Heart right ventricle (tissue), 16 donors: ENCODE results near the gene IBA57. TPM values are rescaled to one million over a fixed set of nuclear protein-coding genes. Genes with fewer than 3 reads are reported as not detected.

ENCODE experiments used
- ATAC-seq, 8 donors: fragments of 200-7000 bp; cut with Tn5 transposase; one replicate each; pipeline ENCODE4 v1.9.1; 2020; ENCODE audit warnings: mild to moderate bottlenecking in 8 of 8, moderate library complexity in 8 of 8, moderate number of reproducible peaks in 1 of 8
- DNase-seq, 2 donors: peaks; one replicate each; pipeline ENCODE4 v3.0.0-alpha.2; 2020
- H3K27ac ChIP-seq, 10 donors: fragments of 200-600 bp; sonication (generic) in 2 of 10; one replicate each; pipeline versions ENCODE4 v1.5.0 to v1.8.0; 2020 to 2022; ENCODE audit warnings: mild to moderate bottlenecking in 3 of 10
- H3K27me3 ChIP-seq, 7 donors: fragments of 200-600 bp; one replicate each; pipeline ENCODE4 v1.8.0; 2021 to 2022; ENCODE audit warnings: mild to moderate bottlenecking in 2 of 7
- H3K36me3 ChIP-seq, 9 donors: fragments of 200-600 bp; sonication (generic) in 1 of 9; one replicate each; pipeline versions ENCODE4 v1.5.0 to v1.8.0; 2020 to 2022; ENCODE audit warnings: mild to moderate bottlenecking in 2 of 9
- H3K4me1 ChIP-seq, 9 donors: fragments of 200-600 bp; sonication (generic) in 1 of 9; one replicate each; pipeline versions ENCODE4 v1.5.0 to v1.8.0; 2020 to 2022; ENCODE audit warnings: mild to moderate bottlenecking in 4 of 9
- H3K4me3 ChIP-seq, 10 donors: fragments of 200-600 bp; sonication (generic) in 2 of 10; one replicate each; pipeline versions ENCODE4 v1.5.0 to v1.8.0; 2020 to 2022; ENCODE audit warnings: mild to moderate bottlenecking in 7 of 10, moderate library complexity in 2 of 10
- H3K9me3 ChIP-seq, 11 donors: fragments of 200-600 bp in 10 of 11; sonication (generic) in 2 of 11; one replicate each; pipeline versions ENCODE4 v1.5.0 to v1.8.0; 2013 to 2022; ENCODE audit warnings: mild to moderate bottlenecking in 2 of 11, control low read depth in 1 of 11, moderate library complexity in 1 of 11
- WGBS, 2 donors: extraction: QIAGEN DNeasy Blood & Tissue Kit; methylation state at CpG; one replicate each; pipeline ENCODE4 v1.1.7; 2013; ENCODE audit warnings: inconsistent platforms in 1 of 2; 5-methylcytosine and 5-hydroxymethylcytosine counted together
- intact Hi-C, 10 donors: fragments of 100-400 bp; cut with DNase I; formaldehyde crosslinking; loops; one replicate each; pipeline versions ENCODE4 v1.11.1 to v1.14.2; 2022
- polyA plus RNA-seq, 2 donors: library from polyadenylated mRNA; stranded (reverse); fragments of 200-250 nt; gene quantifications; one replicate each; pipeline ENCODE4 v1.2.3, GENCODE V29; 2013
- total RNA-seq, 10 donors: library from RNA; stranded (reverse); fragmentation: NEBNext Ultra II Directional in 3 of 10; extraction: Animal tissue kit (Norgen Biotek cat#: 25700) in 3 of 10; gene quantifications; one replicate each; pipeline versions ENCODE4 v1.2.1 to v1.2.4, GENCODE V29; 2021 to 2023
- TF ChIP-seq, protein P1 (sequence below), 9 donors: fragments of 200-600 bp; sonication (generic) in 2 of 9; IDR thresholded peaks; one replicate each; pipeline versions ENCODE4 v1.5.0 to v1.8.0; 2021 to 2022; ENCODE audit warnings: antibody characterized with exemption in 9 of 9, mild to moderate bottlenecking in 5 of 9, moderate library complexity in 1 of 9
- donor health status: Arrhythmogenic right ventricular cardiomyopathy.
- donor health status: ischemic (EF 13 %, LVEDD 7.1; RV severe dilation, severe dysfunction).
- donor health status: healthy with polysubstance abuse.
- donor health status: DM: no; HTN: yes; CAD: no.
- donor health status: DM: no; HTN: no; CAD: no.
- donor health status: ischemic (EF 25% LVEDD 6.9; RV normal size, moderate dysfunction).
- donor health status: ischemic (EF 25% LVEDD 5.7; RV mildly dilated, moderate dysfunction).
- donor health status: healthy.
- donor health status: DM: yes; HTN: yes; CAD: no.
- donor health status: Ischemic cardiomyopathy.
- donor health status: ischemic (EF 35%, LVEDD 5.7; RV mildly dilated, moderate dysfunction).
- donor health status: nonischemic (EF 11% LVEDD 7.7; RV severe dilation, severe dysfunction).
- donor health status: DM: yes; HTN: yes; CAD: no.
- donor health status: PGD.
- donor health status: ischemic (EF 29% LVEDD 5.4; RV normal size, mild dysfunction).
- donor health status: nonischemic (EF 23%, LVEDD 6.1; RV moderate dilation, normal function).

Gene IBA57
- total and polyA plus RNA-seq, 12 donors = 2.8 to 20.3 (median 16.1) TPM

DNA sequence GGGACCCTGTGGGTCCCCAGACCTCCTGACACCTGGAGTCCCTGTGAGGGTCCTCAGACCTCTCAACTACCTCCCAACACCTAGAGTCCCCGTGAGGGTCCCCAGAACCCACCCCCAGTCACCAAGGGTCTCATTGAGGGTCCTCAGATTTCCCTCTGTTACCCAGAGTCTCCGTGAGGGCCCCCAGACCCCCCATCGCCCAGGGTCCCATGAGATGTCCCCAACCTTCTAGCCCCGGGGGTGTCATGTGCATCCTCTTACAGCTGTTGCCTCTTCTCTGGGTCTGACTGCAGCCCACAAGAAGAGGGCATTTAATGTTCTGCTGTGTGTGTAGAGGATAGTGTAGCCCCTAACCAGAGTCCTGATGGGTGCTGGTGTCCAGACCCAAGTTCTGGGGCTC is 17.8 kb upstream of the IBA57 start:
- 80 to 87% methylated on average over 4 of the region's 4 CpGs for WGBS, 2 donors
- Histone ChIP-seq H3K4me1 (peaks cover 42 to 92% (median 70%) of the 10 kb centered on the region in 9 donors), H3K27ac (peak overlapping the region in 9 of 10 donors; percentile 67 to 91 (median 86)), H3K36me3 (peaks cover 0 to 55% (median 5%) of the 10 kb centered on the region in 9 donors), H3K9me3 (no peaks in the 10 kb centered on the region), H3K27me3 (no peaks in the 10 kb centered on the region), H3K4me3 (no peak overlapping the region)
- TF ChIP-seq, protein P1, sequence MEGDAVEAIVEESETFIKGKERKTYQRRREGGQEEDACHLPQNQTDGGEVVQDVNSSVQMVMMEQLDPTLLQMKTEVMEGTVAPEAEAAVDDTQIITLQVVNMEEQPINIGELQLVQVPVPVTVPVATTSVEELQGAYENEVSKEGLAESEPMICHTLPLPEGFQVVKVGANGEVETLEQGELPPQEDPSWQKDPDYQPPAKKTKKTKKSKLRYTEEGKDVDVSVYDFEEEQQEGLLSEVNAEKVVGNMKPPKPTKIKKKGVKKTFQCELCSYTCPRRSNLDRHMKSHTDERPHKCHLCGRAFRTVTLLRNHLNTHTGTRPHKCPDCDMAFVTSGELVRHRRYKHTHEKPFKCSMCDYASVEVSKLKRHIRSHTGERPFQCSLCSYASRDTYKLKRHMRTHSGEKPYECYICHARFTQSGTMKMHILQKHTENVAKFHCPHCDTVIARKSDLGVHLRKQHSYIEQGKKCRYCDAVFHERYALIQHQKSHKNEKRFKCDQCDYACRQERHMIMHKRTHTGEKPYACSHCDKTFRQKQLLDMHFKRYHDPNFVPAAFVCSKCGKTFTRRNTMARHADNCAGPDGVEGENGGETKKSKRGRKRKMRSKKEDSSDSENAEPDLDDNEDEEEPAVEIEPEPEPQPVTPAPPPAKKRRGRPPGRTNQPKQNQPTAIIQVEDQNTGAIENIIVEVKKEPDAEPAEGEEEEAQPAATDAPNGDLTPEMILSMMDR (IDR thresholded peaks at IDR 0.05) = no peak
- intact Hi-C loops = no loop called here
- DNase-seq (no peak), ATAC-seq (no peak)

DNA sequence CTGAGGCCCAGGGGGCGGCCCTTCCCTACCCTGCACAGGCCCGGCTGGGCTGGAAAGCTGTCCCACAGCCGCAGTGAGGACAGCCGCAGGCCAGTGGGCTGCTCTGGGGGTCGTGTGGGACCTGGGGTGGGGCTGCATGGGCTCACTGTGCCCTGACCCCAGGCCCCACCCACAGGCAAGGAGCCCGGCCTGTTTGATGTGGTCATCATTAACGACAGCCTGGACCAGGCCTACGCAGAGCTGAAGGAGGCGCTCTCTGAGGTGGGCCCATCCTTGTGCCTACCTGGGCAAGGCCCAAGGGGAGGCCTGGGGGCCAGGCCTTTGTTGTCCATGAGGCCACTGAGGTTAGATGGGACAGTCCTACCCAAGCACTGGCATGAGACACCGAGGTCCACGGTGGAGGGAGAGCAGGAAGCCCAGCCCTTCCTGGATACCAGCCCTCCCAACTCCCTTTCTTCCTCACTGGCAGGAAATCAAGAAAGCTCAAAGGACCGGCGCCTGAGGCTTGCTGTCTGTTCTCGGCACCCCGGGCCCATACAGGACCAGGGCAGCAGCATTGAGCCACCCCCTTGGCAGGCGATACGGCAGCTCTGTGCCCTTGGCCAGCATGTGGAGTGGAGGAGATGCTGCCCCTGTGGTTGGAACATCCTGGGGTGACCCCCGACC is 17.3 kb upstream of the IBA57 start:
- intact Hi-C loops = no loop called here
- peak overlapping the region; percentile 67 to 91 (median 85) for H3K27ac ChIP-seq
- H3K9me3 ChIP-seq = no peaks in the 10 kb centered on the region
- peak overlapping the region in 2 of 10 donors; percentile 1 to 8 for H3K4me3 ChIP-seq
- 61 to 66% methylated on average over 18 of the region's 18 CpGs for WGBS, 2 donors
- TF ChIP-seq, protein P1 (IDR thresholded peaks at IDR 0.05) = no peak
- peaks cover 0 to 53% (median 5%) of the 10 kb centered on the region in 9 donors for H3K36me3 ChIP-seq
- no peaks in the 10 kb centered on the region for H3K27me3 ChIP-seq
- H3K4me1 ChIP-seq = peaks cover 36 to 86% (median 64%) of the 10 kb centered on the region in 9 donors
- peak in 3 of 8 donors; percentile 0 to 29 (median 3) for ATAC-seq
- DNase-seq = peak in 1 of 2 donors; percentile 19

DNA sequence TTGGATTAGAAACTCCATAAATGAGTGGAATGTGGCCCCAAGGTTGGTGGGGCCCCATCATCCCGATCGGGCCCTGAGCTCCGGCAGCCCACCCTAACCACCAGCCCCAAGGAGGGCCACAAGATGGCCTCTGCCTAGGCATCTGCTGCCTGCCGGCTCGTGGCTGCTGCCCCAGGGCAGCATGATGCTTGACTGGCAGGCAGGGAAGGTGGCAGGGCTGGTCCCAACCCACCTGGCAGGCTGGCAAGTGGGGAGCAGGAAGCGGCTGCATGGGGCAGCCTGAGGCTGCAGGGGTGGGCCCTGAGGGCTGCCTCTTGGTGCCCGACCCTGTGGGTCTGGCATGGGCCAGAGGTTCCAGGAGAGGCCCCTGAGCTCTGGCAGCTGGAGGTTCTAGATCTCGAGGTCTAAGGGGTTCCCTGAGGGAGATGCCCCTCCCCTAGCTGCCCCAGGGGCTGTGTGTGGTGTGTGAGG is 16.6 kb upstream of the IBA57 start:
- no peaks in the 10 kb centered on the region for H3K27me3 ChIP-seq
- peaks cover 0 to 53% (median 5%) of the 10 kb centered on the region in 9 donors for H3K36me3 ChIP-seq
- ATAC-seq (peak in 2 of 8 donors; percentile 0 to 1), DNase-seq (peak in 1 of 2 donors; percentile 15)
- peaks cover 31 to 80% (median 58%) of the 10 kb centered on the region in 9 donors for H3K4me1 ChIP-seq
- H3K4me3 ChIP-seq = peak overlapping the region in 5 of 10 donors; percentile 8 to 49 (median 46)
- intact Hi-C loops = no loop called here
- TF ChIP-seq, protein P1 (IDR thresholded peaks at IDR 0.05) = no peak
- H3K27ac ChIP-seq = peak overlapping the region; percentile 67 to 91 (median 85)
- H3K9me3 ChIP-seq = no peaks in the 10 kb centered on the region
- WGBS, 2 donors = 73 to 74% methylated on average over 8 of the region's 8 CpGs

DNA sequence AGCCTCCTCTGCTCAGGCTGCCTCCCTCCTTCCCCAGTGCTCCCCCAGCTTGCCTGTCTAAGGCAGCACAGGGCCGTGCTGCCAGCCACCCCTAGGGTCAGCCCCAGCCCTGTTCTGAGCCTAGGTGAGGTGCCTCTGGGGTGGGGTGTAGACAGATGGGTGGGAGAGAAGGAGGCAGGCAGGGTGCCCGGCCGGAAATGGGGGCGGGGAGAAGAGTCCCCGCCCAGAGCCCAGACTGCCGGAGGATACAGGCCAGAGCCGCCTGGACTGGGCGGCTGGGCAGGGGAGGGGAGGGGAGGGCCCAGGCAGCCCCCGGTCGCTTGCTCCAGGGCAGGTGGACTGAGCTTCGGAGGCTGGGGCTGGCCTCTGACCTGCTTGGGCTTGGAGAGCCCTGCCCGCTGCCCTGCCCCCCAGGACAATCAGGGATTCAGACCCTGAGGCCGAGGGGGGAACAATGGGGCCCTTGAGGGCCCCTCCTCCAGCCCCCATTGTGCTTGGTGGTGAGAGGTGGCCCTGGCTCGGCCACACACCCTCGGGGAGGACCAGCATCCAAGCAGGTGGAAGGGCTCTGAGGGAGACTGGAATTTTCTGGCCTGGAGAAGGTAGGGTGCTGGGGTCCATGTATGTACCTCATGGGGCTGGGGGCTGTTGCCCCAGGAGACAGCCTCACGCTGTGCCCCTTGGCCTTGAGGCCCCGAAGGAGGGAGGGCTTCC is 16.0 kb upstream of the IBA57 start, which contains the start of gene GJC2:
Gene GJC2, plus strand, starts transcription at position 525 of the 714 bp plus-strand sequence. CDS start 7,829 bp downstream, outside the sequence.
- intact Hi-C loops = no loop called here
- WGBS, 2 donors = 31 to 46% methylated on average over 17 of the region's 17 CpGs
- DNase-seq = peak; percentile 66 to 69
- ATAC-seq = peak; percentile 49 to 81 (median 68)
- peak within 1 kb of the TSS in 8 of 10 donors; percentile 21 to 49 (median 44) for H3K4me3 ChIP-seq
- H3K4me1 ChIP-seq = peaks cover 31 to 74% (median 52%) of the 10 kb centered on the region in 9 donors
- H3K27me3 ChIP-seq = no peaks in the 10 kb centered on the region
- H3K9me3 ChIP-seq = no peaks in the 10 kb centered on the region
- peak within 1 kb of the TSS; percentile 67 to 91 (median 85) for H3K27ac ChIP-seq
- peaks cover 0 to 53% (median 5%) of the 10 kb centered on the region in 9 donors for H3K36me3 ChIP-seq
- TF ChIP-seq, protein P1 (IDR thresholded peaks at IDR 0.05) = no peak
